Measurements from ENCODE around the gene DHRS7B. TPM values are rescaled to one million over a fixed set of nuclear protein-coding genes. Genes with fewer than 3 reads are reported as not detected.

DHRS7B gene
- total and polyA plus RNA-seq, 9 of the 15 experiments (the other 6 are each of a cell fraction or from before 2014, with no cell fraction given) = 8.0 to 30.7 (median 14.8) TPM

DNA sequence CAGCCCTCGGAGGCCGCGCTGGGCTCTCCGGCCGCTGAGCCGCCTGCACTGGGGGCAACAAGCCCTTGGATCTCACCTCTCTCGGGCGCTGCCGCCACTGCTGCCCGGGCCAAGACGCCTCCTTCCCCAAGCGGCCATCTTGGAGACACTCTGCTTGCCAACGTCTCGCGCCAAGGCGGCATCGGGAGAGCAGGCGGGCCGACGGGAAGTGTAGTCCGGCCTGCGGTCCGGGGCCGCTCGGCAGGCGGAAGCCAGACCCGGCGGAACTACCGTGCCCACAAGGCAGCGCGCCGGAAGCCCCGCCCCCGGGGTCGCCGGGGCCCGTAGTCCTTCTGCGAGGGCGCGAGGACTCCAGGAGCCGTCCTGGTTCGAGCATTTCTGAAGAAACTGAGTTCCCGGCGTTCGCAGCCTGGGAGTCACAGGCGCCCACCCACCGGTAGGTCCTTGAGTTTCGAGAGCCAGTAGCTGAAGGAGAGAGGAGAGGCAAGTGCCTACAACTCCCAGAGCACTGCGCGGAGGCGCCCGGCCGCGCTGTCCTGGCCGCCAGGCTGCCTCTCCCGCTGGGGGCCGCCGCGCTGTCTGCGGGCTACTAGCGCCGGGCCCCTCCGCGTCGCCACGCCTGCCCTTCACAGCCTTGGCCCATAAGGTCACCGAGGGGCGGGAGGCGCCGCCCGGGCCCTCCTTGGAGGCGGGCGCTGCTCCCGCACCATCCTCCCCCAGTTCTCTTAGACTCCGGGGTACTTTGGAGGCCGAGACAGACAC lies 87.4 kb downstream of the DHRS7B start, which contains the start of gene TMEM11 (continued):
- TF ChIP-seq, protein P1, sequence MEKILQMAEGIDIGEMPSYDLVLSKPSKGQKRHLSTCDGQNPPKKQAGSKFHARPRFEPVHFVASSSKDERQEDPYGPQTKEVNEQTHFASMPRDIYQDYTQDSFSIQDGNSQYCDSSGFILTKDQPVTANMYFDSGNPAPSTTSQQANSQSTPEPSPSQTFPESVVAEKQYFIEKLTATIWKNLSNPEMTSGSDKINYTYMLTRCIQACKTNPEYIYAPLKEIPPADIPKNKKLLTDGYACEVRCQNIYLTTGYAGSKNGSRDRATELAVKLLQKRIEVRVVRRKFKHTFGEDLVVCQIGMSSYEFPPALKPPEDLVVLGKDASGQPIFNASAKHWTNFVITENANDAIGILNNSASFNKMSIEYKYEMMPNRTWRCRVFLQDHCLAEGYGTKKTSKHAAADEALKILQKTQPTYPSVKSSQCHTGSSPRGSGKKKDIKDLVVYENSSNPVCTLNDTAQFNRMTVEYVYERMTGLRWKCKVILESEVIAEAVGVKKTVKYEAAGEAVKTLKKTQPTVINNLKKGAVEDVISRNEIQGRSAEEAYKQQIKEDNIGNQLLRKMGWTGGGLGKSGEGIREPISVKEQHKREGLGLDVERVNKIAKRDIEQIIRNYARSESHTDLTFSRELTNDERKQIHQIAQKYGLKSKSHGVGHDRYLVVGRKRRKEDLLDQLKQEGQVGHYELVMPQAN (IDR thresholded peaks at IDR 0.05; ENCODE audit: borderline replicate concordance) = no peak
- TF ChIP-seq ZNF707 (CRISPR knock-in tag; conservative IDR thresholded peaks at IDR 0.05) = no peak
- peak; percentile 79 for TF ChIP-seq SMAD3 (CRISPR knock-in tag; conservative IDR thresholded peaks at IDR 0.05)
- TF ChIP-seq ATF7 (IDR thresholded peaks at IDR 0.05) = peak; percentile 52; the same call in 1 of the 2 replicates
- peak; percentile 97 for TF ChIP-seq CREB3L1 (IDR thresholded peaks at IDR 0.05; ENCODE audit: borderline replicate concordance, low read depth)
- no peak for TF ChIP-seq ZNF224 (CRISPR knock-in tag; IDR thresholded peaks at IDR 0.05)
- TF ChIP-seq, protein P2, sequence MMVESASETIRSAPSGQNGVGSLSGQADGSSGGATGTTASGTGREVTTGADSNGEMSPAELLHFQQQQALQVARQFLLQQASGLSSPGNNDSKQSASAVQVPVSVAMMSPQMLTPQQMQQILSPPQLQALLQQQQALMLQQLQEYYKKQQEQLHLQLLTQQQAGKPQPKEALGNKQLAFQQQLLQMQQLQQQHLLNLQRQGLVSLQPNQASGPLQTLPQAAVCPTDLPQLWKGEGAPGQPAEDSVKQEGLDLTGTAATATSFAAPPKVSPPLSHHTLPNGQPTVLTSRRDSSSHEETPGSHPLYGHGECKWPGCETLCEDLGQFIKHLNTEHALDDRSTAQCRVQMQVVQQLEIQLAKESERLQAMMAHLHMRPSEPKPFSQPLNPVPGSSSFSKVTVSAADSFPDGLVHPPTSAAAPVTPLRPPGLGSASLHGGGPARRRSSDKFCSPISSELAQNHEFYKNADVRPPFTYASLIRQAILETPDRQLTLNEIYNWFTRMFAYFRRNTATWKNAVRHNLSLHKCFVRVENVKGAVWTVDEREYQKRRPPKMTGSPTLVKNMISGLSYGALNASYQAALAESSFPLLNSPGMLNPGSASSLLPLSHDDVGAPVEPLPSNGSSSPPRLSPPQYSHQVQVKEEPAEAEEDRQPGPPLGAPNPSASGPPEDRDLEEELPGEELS (CRISPR knock-in tag; IDR thresholded peaks at IDR 0.05; ENCODE audit: borderline replicate concordance) = no peak
- no peak for TF ChIP-seq ZNF436 (CRISPR knock-in tag; IDR thresholded peaks at IDR 0.05)
- TF ChIP-seq FOXK2 (conservative IDR thresholded peaks at IDR 0.05 in 1 of 2, IDR thresholded peaks at IDR 0.05 in 1 of 2; ENCODE audit: low read depth in 2 of 2) = no peak
- TF ChIP-seq RFX5 (IDR thresholded peaks at IDR 0.05; ENCODE audit: low read depth, low read length) = no peak
- TF ChIP-seq, protein P3, sequence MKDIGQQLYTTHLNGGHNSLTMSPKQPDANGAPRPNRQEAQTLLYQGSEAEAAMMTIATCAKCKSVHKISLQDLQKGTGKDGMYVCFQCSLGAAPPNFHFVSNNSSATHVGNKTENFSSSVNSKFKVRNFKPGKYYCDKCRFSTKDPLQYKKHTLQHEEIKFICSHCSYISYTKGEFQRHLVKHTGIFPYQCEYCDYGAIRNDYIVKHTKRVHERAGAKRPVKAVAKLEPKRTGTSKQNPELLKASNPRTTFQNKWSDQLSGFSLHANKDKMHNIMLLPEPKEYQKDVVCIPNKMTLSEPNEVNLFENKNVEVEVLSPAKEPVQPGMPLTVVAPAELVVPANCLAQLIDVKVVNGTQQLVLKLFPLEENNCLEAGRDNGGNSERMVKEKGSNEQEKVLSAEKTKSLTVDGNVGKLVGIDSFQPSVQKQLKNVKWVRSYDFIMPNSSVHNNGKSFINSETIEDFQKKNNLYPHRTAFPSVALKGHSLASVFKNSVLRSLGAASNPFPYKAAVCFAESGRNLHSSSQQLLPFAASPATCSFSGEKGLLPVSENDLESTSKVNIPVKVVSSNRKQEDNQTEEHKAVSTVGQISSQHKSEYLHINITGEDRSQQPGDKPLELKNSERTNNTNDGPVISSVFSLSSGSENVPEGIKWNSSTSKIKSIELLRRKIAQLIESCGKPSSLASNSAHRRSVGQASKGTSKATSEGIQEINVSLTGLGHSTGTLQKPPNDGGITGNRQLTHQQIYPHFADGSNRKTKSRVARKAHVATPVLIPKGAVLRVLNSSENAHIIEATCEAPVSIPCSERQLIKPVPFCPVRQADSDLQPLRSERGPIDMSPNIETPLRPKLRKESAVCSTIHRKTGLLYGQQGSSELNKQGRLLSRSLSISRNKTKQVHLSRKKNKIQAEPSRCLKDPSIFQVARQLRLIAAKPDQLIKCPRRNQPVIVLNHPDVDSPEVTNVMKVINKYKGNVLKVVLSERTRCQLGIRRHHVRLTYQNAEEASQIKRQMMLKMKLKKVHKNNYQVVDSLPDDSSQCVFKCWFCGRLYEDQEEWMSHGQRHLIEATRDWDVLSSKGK (CRISPR knock-in tag; IDR thresholded peaks at IDR 0.05) = no peak
- TF ChIP-seq SUPT5H (IDR thresholded peaks at IDR 0.05) = peak; percentile 66
- TF ChIP-seq FOXJ2 (tag; IDR thresholded peaks at IDR 0.05) = 0 out of 2 replicates have a peak, but pooled peaks have one; percentile 48
- no peak for TF ChIP-seq NFIX (CRISPR knock-in tag; IDR thresholded peaks at IDR 0.05; ENCODE audit: low read depth)
- TF ChIP-seq CREM (IDR thresholded peaks at IDR 0.05; ENCODE audit: low read depth) = peak; percentile 81
- TF ChIP-seq MEF2D (tag; conservative IDR thresholded peaks at IDR 0.05; ENCODE audit: low read depth) = no peak
- TF ChIP-seq FOXP1 (CRISPR knock-in tag; IDR thresholded peaks at IDR 0.05) = no peak
- peak; percentile 61; the same call in 1 of the 2 replicates for TF ChIP-seq ZNF79 (CRISPR knock-in tag; IDR thresholded peaks at IDR 0.05; ENCODE audit: low read depth)
- no peak for TF ChIP-seq BRD4 (IDR thresholded peaks at IDR 0.05)
